Measurements from ENCODE around the gene CHRD.

DNA sequence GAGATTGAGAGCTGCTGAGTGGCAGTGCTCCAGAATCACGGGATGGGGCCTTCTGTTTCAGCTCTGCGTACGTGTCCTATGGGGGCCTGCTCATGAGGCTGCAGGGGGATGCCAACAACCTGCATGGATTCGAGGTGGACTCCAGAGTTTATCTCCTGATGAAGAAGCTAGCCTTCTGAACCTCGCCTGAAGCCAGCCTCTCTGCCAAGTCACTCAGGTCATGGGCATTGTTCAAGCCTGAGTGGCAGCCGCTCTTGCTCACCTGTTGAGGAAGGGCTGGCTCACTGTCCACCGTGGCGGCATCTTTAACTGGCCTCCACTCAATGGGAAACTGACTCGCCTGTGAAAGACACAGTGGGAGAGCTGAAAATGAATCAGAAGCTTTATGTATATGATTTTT lies 11.7 kb upstream of the CHRD start:
- TF ChIP-seq, protein P1, sequence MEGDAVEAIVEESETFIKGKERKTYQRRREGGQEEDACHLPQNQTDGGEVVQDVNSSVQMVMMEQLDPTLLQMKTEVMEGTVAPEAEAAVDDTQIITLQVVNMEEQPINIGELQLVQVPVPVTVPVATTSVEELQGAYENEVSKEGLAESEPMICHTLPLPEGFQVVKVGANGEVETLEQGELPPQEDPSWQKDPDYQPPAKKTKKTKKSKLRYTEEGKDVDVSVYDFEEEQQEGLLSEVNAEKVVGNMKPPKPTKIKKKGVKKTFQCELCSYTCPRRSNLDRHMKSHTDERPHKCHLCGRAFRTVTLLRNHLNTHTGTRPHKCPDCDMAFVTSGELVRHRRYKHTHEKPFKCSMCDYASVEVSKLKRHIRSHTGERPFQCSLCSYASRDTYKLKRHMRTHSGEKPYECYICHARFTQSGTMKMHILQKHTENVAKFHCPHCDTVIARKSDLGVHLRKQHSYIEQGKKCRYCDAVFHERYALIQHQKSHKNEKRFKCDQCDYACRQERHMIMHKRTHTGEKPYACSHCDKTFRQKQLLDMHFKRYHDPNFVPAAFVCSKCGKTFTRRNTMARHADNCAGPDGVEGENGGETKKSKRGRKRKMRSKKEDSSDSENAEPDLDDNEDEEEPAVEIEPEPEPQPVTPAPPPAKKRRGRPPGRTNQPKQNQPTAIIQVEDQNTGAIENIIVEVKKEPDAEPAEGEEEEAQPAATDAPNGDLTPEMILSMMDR (IDR thresholded peaks at IDR 0.05): no peak
- TF ChIP-seq POLR2A (IDR thresholded peaks at IDR 0.05): no peak

Data from stomach (tissue), 4 donors.